Stimulated activated CD8-positive, alpha-beta memory T cell treated with anti-CD3 and anti-CD28 coated beads, Interleukin-4, amount 100 ng/mL, for 1 hour (primary cell): ENCODE measurements around the gene CMIP.
"Not testable (repeated sequence)": the region's sequence is repeated elsewhere in the genome, so short reads cannot be mapped to it uniquely, and the experiment has no call there.

Experiments used
- DNase-seq, 2 donors: peaks; one replicate each; pipeline ENCODE4 v3.0.0-alpha.2; 2020; ENCODE audit warnings: low read depth in 2 of 2, low spot score in 1 of 2

CMIP gene

GRCh38 chr16:81514568-81515258 is 70.1 kb downstream of the CMIP start:
- no peak for DNase-seq

DNA sequence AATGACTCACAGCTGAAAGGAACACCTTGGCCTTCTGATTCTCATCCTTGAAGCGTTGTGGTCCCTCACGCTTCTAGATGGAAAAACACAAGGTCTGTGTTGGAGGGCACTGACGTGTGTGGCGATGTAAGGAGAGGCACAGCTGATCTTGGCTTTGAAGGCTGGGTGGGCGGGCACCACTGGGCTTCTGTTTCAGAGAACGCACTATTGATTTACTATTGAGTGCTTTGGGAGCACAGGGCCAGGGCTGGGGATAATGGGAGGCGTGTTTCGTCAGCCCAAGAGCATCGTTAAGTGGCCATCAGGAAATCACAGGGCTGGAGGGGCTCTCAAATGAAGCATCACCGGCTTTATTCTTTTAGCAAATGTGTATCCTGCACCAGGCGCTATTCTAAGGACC is 70.7 kb downstream of the CMIP start:
- DNase-seq = no peak

GRCh38 chr16:81515721-81516120 is 71.1 kb downstream of the CMIP start:
- DNase-seq = no peak

DNA sequence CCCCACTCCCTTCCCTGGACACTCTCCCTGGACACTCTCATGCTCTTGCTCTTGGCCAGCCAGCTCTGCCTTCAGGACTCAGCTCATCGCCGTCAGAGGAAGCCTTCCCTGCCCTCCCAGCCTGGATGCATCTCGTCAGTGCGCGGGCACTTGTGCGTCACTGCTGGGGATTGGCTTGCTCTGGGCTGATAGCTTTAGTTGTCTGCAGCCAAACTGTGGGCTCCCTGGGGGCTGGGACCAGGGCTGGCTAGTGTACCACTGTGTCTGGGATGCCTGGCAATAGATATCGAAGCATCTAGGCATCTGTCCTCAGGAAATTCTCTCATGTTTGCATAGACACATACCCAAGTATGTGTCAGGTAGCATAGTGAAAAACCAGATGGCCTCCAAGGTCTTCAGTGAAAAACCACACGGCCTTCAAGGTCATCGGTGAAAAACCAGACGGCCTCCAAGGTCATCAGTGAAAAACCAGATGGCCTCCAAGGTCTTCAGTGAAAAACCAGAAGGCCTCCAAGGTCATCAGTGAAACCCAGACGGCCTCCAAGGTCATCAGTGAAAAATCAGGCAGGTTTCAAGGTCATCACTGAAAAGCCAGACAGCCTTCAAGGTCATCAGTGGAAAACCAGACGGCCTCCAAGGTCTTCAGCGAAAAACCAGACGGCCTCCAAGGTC is 72.0 kb downstream of the CMIP start:
- no peak for DNase-seq

- DNase-seq = no peak
These were observed 72.5 kb downstream of the CMIP start for GRCh38 chr16:81517150-81517499.

- no peak for DNase-seq
These were observed 73.2 kb downstream of the CMIP start for GRCh38 chr16:81517629-81518438.

- no peak for DNase-seq
These were observed 73.8 kb downstream of the CMIP start for GRCh38 chr16:81518439-81518757.

- DNase-seq = no peak
These were observed 74.9 kb downstream of the CMIP start for GRCh38 chr16:81519301-81520150.

DNA sequence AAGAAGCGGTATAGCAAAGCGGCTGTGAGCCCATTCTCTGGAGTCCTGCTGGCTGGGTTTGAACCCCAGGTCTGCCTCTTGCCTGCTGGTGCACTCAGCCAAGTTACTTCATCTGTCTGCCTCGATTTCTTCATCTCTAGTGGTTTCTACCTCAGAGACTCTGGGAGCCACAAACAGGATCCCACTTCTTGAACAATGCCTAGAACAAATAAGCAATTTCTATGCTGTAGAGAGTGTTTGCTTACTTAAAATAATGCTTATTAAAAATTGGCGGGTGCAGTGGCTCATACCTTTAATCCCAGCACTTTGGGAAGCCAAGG is 75.5 kb downstream of the CMIP start:
- no peak for DNase-seq

GRCh38 chr16:81520560-81521135 is 76.0 kb downstream of the CMIP start:
- no peak for DNase-seq

GRCh38 chr16:81521141-81521626 is 76.6 kb downstream of the CMIP start:
- DNase-seq = peak; percentile 65 to 68

- DNase-seq = no peak
These were observed 77.6 kb downstream of the CMIP start for GRCh38 chr16:81522108-81522701.

- not testable (repeated sequence) for DNase-seq
These were observed 78.2 kb downstream of the CMIP start for GRCh38 chr16:81522851-81523250.

DNA sequence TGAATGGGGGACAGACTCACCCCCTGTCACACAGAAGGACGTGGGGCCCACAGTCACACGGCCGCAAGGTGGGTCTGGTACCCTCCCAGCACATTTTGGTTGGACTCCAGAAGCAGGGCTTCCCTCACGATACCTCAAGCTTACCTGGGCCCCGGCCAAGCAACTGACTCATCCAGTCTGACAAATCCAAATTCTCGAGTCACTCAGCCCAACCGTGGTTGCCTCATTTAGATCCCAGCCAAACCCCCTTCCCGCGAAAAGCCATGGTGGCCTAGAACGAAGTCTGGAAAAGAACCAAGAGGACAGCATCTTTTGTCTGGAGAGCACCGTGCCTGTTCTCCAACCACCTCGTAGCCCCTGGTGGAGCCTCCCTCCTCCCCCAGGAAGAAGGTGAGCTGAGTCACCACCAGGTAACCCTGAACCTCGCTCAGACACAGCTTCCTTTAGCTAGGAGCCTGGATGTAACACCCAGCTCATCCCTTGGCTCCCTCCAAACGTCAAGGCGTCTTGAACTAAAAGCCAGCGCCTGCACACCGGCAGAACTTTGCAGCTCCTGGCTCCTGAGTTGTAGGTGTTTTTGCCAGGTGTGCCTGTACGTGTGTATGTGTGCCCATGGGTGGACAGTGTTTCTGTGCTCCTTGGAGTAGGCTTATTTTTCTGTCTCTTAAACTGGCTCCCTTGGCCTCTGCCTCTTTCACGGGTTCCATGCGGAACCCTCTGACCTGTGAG is 78.9 kb downstream of the CMIP start:
- DNase-seq = no peak

DNA sequence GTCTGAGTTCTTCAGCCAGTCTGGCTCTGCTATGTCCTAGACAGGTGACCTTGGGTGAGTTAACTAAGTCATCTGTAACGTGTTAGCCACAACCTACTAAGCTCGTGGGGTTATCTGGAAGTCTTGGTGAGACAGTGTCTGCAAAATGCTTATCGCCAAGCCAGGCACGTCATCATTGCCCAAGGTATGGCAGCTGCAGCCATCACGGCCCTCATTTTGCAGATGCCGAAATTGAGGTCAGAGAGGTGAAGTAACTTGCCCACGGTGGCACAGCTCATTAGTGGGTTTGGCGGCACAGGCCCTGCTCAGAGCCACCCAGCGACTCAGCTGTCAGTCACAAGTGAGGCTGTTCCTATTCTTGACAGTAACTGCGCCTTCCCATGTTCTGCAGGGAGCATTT is 79.8 kb downstream of the CMIP start:
- DNase-seq = peak; percentile 20 to 36

DNA sequence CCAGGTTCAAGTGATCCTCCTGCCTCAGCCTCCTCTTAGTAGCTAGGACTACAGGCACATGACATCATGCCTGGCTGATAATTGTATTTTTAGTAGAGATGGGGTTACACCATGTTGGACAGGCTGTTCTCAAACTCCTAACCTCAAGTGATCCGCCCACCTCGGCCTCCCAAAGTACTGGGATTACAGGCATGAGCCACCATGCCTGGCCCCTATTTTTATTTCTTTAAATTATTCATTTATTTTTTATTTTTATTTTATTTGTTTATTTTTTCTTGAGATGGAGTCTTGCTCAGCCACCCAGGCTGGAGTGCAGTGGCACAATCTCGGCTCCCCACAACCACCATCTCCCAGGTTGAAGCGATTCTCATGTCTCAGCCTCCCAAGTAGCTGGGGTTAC is 80.3 kb downstream of the CMIP start:
- DNase-seq = not testable (repeated sequence)

GRCh38 chr16:81526199-81526598 is 81.6 kb downstream of the CMIP start:
- DNase-seq = no peak

GRCh38 chr16:81526935-81527334 is 82.3 kb downstream of the CMIP start:
- no peak for DNase-seq

DNA sequence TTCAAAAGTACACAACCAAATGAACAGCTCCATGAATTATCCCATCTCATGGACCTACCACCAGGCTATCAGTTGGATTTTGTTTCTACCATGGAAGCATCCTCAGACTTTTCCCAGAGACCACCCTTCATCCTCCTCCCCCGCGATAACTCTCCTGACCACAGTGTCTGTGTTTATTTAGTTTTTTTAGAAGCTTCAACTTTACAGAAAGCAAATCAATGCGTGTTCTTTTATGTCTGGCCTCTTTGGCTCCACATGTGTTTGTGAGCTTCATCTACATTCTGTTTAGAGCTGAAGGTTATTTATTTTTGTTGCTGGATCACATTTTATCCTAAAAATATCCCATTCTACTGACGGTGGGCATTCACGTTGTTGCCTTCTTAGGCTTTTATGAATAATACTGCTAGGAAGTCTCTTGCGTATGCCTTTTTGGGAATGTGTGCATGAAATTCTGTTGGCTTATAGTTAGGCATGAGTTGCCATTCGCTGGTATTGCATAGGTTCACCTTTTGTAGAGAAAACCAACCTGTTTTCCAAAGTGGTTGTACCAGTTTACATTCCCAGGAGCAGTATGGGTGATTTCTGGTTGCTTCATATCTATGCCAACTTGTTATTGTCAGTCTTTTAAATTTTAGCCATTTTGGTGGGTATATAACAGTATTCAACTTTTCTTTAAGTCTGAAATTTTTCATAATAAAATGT is 83.0 kb downstream of the CMIP start:
- DNase-seq = no peak
